ENCODE results near the gene BNC2.

BNC2 gene

DNA sequence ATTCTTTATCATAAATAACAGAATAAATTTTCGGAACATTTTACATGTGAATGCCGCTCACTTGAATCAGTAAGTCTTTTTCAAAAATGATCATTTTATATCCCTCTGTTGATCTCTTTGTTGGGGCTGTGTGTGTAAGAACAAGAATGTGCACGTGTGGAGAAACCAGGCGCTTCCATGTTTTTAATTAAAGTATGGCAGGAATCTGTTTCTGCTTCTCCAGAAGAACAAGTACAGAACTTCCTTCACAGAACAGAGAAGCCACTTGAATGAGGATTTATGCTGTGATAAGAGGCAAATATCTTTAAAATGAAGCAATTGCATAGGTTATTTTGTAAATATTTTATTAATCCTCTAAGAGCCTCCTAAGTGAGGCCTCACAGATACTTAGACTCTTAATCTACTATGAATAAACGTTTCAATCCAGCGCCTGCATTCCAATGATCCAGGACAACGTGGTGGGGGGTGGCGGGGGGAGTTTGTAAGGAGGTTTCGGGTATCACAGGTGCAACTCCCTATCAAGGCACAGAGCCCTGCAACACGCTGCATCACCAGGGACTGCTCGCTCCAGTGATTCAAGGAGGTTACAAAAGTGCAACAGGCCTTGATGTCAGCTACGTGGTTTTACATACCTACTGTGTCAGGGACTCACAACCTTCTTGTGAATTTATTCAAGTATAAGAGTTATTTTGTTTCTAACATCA lies 409.2 kb downstream of the BNC2 start:
- DNase-seq (ENCODE audit: low read depth), result peak; percentile 32
- TF ChIP-seq, protein P1, sequence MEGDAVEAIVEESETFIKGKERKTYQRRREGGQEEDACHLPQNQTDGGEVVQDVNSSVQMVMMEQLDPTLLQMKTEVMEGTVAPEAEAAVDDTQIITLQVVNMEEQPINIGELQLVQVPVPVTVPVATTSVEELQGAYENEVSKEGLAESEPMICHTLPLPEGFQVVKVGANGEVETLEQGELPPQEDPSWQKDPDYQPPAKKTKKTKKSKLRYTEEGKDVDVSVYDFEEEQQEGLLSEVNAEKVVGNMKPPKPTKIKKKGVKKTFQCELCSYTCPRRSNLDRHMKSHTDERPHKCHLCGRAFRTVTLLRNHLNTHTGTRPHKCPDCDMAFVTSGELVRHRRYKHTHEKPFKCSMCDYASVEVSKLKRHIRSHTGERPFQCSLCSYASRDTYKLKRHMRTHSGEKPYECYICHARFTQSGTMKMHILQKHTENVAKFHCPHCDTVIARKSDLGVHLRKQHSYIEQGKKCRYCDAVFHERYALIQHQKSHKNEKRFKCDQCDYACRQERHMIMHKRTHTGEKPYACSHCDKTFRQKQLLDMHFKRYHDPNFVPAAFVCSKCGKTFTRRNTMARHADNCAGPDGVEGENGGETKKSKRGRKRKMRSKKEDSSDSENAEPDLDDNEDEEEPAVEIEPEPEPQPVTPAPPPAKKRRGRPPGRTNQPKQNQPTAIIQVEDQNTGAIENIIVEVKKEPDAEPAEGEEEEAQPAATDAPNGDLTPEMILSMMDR (conservative IDR thresholded peaks at IDR 0.05; ENCODE audit: low read depth, low read length), result no peak

DNA sequence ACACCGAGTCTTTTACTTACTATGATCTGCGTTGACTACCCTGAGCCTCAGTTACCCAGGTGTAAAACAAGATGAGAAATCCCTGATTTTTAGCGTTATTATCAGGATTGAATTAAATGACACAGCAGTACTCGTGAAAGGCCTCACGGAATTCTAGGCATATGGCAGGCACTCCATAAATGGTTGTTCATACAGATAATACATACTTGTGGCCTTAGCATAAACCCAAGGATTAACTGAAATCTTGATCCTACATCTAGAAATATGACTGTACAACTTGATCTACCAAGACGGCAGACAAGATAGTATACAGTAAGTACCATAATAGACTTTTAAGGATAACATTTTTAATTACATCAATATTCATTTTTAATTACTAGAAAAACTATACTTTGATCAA lies 409.8 kb downstream of the BNC2 start:
- TF ChIP-seq, protein P1 (conservative IDR thresholded peaks at IDR 0.05; ENCODE audit: low read depth, low read length), result no peak
- no peak for DNase-seq (ENCODE audit: low read depth)
- no peak overlapping the region for H3K4me3 ChIP-seq (ENCODE audit: low read depth, low read length)

More for the DNA sequence above, 409.2 kb downstream of the BNC2 start:
- H3K4me3 ChIP-seq (ENCODE audit: low read depth, low read length), result no peak overlapping the region

DNA sequence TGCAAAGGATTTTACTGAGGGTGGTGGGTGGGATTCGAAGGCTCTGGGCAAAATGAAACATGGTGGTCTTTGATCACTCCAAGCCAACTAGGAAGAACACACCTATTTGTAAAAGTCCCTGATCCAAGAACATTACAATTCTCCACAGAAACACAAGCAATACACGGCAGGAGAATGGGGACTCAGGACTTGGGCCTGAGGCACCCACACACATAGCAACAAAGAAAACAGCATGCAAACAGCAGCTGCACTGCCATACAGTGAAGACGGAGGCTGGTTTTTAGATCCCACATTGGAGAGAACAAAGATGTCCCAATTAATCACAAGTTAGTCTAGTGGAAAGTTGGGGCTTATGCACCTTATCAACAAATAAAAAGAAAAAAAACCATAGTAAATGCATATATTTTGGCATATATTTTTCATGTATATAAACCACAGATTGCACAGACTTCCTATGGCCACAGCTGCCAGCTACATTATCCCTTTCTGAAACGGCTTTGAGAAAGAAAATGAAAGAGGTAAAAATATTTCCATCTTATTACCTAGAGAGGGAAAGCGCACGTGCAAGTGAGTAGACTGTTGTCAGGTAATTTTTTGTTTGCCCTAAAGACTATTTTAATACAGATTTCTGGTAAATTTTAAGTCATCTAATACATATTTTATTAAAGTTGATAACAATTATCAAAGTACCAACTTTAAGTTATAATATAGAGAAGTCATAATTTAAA lies 410.9 kb downstream of the BNC2 start:
- TF ChIP-seq, protein P1 (conservative IDR thresholded peaks at IDR 0.05; ENCODE audit: low read depth, low read length), result no peak
- DNase-seq (ENCODE audit: low read depth), result no peak
- no peak overlapping the region for H3K4me3 ChIP-seq (ENCODE audit: low read depth, low read length)

DNA sequence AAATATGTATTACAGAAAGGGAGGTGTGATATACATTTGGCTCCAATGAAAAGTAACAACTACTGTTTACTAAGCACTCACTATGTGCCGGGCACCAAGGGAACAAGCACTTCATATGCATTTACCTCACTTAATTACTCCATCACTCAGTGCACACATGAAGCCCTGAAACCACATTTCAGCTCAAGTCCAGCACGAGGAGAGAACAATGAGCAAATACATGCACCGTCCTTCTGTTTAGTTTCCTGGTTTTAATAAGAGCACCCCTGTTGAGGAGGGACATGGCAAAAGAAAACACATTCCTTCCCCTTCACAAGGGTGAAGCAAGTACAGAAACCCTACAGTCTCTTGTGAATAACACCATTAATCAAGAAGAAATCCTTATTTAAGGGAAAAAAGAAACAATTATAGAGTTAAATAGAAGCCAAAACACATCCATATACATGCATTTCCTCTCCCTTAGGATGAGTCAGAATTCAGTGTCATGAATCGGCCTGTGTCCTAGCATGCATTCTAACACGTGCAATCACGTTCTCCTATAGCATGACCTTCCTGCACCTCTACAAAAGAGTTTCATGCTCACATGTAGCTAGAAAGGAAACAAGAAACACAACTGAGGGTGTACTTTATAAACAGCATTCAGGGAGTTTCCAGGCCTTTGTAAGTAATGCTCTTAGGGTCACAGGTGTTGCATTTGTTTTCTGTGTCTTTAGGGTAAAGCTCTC lies 411.6 kb downstream of the BNC2 start:
- DNase-seq (ENCODE audit: low read depth), result peak; percentile 69
- TF ChIP-seq, protein P1 (conservative IDR thresholded peaks at IDR 0.05; ENCODE audit: low read depth, low read length), result no peak
- no peak overlapping the region for H3K4me3 ChIP-seq (ENCODE audit: low read depth, low read length)

DNA sequence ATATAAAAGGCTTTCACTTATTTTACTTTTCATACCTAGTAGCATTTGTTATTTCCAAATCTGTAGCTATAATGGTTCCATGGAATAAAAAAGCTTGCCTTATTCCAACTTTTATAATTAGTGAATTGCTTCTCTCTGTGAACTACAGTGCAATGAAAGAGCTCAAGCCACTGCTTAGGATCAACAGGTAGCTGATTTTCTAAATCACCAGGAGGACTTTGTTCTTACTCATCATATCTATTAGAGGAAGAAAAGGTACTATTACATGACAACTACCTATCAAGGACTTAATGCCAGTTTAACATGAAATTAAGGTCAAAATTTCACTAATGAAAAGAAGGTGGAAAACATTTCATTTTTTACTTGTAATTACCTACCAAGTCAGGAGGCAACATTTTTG lies 414.6 kb downstream of the BNC2 start:
- DNase-seq (ENCODE audit: low read depth), result no peak
- no peak overlapping the region for H3K4me3 ChIP-seq (ENCODE audit: low read depth, low read length)
- TF ChIP-seq, protein P1 (conservative IDR thresholded peaks at IDR 0.05; ENCODE audit: low read depth, low read length), result no peak

DNA sequence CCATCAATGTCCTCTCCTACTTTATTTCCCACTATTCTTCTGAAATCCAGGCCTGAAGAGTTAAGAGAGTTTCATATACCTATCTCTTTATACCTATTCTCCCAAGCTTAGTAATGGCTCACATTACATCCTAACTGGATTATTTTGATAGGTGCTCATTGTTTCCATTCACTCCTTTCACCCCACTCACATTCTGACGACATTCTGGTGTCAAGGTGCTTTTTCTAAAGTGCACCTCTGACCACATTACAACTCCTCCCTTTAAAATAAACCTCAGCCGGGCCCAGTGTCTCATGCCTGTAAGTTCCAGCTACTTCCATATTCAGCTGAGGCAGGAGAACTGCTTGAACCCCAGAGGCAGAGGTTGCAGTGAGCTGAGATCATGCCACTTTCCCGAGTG lies 417.1 kb downstream of the BNC2 start:
- TF ChIP-seq, protein P1 (conservative IDR thresholded peaks at IDR 0.05; ENCODE audit: low read depth, low read length), result no peak
- H3K4me3 ChIP-seq (ENCODE audit: low read depth, low read length), result no peak overlapping the region
- no peak for DNase-seq (ENCODE audit: low read depth)

Data from choroid plexus epithelial cell (primary cell).